HG03064 (cell line): ENCODE measurements around the gene HUNK.
"Not testable (repeated sequence)": the region's sequence is repeated elsewhere in the genome, so short reads cannot be mapped to it uniquely, and the experiment has no call there.

Experiments used
- ATAC-seq: cut with Tn5 transposase; IDR thresholded peaks from one replicate; pipeline ENCODE4 v1.9.1; 2021; ENCODE audit warnings: low read depth; ENCODE audit not compliant: unreplicated experiment

HUNK gene

DNA sequence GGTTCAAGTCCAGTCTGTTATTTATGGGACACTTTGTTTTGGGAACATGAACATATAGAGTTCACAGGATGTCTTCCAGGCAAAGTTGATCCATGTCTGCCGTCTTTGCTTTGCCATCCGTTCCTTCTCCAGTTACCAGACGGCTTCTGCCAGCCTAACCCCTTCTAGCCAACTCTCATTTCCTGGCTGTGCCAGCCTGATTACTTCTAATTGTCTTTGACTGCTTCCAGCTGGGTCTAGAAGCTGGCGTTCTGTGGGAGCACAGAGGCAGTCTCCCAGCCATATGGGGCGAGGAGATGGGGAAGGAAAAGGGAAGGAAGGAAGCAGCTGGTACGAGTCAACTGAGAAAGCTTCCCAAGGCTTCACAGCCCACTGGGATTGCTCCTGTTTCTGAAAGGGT is 3.1 kb upstream of the HUNK start:
- no peak for ATAC-seq

DNA sequence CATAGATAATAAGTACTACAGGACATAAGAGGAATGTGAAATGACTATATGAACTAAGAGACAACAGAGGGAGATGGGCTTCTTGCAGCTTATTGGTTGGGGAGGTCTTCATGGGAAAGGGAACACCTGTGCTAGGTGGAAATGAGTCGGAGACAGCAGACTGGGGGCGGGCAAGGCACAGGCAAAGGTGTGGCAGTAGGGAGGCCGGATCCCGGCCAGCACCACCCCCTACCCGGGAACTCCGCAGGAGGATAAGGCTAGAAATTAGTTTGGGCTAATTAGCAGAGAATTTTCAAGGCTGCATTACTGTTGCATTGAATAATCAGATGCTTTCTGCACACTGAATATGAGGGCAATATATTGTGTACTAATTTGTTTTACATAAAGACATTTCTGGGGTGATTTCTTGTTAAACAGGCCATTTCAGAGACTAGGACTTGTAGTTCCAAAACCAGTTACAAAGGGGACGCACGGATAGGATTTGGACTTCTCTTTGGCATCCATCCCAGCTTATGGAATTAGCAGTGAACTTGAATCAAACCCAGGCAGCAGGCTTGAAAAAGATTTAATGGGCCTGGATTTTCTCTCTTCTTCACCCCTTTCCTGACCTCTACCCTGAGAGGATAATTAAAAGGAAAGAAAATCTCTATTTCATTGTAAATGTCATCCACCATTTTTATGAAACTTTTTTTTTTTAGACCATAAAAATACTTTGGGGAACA is 2.2 kb upstream of the HUNK start:
- no peak for ATAC-seq

DNA sequence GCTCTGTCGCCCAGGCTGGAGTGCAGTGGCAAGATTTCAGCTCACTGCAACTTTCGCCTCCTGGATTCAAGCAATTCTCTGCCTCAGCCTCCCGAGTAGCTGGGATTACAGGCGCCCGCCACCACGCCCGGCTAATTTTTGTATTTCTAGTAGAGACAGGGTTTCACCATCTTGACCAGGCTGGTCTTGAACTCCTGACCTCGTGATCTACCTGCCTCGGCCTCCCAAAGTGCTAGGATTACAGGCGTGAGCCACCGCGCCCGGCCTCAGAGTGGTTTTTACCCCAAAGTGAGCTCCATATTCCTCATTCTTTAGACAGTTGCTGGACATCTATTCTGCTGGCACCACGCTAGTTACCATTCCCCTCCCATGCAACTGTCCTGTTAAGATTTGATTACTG is 1.4 kb upstream of the HUNK start:
- ATAC-seq: not testable (repeated sequence)

DNA sequence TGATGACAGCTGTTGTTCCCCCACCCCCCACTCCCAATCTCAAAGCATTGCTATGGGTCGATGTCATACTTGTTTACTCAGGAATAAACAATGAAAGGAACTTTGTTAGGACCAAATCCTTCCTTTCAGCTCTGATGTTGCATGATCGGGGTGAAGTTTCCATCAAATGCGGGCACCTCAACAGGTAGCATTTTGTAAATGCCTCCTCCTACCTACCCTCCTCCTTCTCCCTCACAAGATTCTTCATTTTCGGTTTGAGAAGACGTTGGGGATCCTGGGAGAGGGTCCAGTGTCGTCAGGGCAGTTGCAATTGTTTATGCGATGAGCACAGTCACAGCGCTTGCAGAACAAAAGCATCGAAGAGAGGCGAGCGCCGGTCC is 758 bp upstream of the HUNK start:
- ATAC-seq: no peak

DNA sequence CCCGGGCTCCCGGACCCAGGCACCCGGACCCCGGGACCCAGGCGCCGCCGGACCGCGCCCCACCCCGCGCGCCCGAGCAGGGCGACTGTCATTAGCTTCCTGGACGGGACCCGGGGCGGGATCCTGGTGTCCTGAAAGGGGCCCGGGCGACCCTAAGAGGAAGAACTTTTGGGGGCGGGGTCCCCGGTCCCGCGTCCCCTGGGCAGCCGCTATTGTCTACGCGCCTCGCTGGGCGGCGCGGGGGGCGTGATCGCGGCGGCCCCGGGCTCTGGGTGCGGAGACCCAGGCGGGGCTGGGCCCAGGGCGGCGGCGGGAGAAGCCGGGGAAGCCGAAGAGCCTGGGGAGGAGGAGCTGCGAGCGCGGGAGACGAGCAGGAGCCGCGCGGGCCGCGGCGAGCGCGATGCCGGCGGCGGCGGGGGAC is 465 bp downstream of the HUNK start:
- ATAC-seq: no peak

DNA sequence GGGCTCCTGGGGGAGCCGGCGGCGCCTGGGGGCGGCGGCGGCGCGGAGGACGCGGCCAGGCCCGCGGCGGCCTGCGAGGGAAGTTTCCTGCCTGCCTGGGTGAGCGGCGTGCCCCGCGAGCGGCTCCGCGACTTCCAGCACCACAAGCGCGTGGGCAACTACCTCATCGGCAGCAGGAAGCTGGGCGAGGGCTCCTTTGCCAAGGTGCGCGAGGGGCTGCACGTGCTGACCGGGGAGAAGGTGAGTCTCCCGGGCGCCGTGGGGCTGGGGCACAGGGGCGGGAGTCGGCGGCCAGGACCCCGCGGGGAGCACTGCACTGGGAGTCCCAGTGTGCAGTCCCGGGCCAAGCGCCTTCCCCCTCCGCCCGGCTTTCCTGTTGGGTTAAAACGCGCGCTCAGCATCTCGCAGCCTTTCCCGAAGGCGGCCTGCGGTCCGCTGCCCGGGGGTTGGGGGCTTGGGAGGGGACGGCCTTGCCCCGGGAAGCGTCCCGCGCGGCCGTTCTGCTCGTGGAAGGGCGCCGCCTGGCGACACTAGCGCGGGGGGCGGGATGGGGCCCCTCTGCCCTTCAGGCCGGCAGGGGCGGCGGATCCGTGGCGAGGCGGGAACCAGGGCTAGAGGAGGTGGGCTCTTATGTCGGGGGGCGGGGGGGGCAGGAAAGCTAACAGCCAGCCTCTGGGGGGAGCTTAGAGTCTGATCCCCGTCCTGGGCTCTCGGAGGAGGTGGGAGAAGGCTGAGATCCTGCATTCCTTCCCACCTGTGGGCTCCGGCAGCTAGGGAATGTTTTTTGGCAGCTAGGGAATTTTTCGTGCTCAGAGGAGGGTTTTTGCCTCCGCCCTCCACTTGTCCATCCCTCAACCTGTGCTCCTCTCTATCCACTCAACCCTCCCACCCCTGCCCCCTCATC is 1.1 kb downstream of the HUNK start:
- no peak for ATAC-seq

DNA sequence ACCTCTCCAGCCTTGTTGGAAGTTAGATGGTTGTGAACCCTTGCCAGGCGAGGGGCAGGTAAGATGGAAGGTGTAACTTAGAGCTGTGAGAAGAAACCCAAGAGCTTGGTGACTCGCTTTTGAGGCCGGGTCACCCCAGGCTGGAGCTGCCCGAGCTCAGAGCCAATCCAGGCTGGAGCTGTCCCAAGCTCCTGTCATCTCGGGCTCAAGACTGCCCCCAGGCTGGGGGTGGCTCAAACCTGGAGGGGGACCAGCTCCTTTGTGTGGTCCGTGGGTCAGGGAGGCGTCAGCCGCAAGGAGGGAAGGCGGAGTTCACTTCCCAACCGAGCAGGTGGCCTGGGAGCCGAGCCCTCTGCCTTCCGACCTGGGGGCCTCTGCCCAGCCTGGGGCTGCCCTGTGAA is 2.0 kb downstream of the HUNK start:
- ATAC-seq: no peak

DNA sequence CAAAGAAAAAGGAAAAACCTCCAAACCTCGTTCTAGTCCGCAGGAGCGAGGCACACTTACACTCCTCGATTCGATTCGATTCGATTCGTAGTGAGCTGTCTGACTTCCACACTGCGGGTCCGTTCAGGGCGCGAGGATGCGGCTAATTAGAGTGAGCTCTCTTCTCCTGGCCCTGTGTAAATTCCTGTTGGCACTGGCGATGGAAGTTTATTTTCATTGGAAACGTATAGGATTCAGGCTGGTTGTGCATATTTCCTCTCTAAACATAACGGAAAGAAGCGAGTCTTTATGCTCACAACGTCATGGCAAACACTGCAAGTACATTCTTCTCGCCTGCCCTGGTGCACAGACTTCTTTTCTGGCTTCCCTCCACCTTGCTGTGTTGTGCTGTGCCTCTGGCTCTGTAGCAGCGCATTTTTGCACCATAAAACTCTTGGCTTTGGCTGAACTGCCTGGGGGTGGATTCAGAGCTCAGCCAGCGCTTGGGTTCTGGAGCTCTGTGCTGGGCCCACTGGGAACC is 2.7 kb downstream of the HUNK start:
- ATAC-seq: no peak

DNA sequence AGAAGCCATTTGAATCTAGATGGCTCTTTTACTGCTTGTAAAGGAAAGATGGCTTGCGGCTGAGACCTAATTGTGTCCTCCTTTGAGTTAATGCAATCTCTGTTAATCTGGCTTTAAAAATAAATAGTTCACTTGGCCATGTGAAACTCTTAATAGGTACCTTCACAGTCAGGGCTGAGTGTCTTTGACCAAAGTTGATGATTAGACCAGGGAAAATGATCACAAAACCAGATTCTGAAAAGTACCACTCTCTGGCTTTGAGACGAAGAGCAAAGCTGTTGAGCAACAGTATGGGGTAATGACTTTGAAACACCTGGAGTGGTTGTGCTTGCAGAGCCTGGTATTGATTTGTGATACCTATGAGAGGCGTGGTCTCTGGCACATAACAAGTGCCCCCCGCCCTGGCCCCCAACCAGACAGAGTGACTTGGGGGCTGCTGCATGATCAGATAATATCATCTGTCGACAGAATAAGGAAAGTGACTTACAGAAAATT is 4.7 kb downstream of the HUNK start:
- ATAC-seq: no peak

DNA sequence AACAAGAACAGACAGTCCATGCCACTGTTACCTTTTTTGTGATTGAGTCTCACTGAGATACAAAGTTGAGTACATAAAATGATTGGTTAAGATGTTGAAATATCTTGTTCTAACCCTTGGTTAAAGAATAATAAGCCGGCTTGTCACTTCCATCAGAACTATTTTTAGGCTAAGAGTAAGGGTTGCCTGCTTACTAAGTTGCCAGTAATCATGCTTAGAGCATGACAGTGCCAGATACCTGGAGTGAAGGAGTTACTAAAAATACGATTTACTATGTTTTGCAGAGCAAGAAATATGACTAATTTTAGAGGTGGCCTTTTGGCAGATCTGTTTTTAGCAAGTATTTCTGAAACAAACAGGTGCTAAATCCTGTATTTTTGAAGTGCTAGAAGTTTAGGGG is 6.0 kb downstream of the HUNK start:
- no peak for ATAC-seq

DNA sequence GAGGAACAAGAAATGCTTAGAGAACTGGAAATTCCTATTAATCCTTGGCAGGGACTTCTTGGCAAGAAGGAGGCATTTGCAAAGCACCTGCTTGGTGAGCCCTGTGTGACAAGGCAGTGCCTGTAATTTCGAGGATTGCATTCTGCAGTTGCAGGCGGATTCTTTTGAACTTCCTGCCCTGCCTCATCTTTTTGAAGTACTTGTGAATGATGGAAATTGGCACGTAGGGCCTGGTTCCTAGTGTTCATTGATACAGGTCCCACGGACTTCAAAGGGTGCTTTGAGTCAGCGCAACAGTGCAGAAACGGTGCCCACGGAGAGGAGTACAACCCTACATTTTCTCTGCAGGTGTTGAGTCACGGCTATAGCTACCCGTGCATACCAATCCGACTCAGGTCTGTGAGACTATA is 6.4 kb downstream of the HUNK start:
- ATAC-seq: no peak

DNA sequence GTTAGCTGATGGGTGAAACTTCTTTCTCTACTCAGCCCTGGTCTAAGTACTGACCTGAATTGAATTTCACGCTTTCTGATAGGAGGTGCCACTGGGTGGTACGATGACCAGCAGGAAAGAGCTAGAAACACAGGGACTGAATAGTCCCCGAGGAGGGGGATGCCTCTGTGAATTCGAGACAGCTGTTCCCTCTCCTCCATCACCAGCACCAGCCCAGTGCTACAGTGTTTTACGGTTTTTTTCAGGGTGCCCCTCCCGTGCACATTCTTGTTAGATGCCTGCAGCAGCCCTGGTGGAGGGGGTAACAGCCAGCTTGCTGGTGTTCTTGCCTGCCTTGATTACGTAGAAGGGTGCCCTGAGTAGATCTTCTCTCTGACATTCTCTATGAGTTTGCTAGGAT is 7.1 kb downstream of the HUNK start:
- ATAC-seq: no peak

DNA sequence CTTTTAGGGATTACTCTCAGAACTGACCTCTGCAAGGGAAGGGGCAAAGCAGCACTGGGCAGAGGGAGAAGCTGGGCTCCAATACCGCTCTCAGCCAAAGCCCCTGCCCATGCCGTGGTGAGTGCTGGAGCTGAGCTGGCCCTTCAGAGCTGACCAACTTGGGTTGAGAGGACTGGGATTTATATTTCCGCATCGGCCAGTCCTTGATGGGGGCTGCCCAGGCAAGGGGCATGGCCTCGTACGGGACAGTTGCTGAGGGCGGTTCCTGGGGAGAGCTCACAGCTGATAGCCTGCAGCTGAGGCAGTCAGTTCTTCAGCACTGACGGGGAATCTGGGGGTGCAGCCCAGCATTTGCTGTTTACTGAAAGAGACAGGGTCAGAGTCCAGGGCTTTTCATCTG is 8.0 kb downstream of the HUNK start:
- ATAC-seq: no peak

DNA sequence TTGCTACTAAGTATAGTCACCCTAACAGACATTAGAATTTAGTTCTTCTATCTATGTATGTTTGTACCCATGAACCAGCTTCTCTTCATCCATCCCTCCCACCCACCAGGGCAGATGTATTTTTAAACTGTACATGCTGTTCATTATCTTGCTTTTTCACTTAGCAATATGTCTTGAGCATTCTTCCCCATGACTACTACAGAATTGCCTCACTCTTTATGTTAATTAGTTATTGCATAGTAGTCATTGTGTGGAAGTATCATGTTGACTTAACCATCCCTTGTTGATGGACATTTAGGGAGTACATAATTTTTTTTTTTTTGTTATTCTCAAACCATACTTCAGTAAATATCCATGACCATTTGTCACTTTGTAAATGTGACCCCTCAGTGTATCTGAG is 9.9 kb downstream of the HUNK start:
- no peak for ATAC-seq

DNA sequence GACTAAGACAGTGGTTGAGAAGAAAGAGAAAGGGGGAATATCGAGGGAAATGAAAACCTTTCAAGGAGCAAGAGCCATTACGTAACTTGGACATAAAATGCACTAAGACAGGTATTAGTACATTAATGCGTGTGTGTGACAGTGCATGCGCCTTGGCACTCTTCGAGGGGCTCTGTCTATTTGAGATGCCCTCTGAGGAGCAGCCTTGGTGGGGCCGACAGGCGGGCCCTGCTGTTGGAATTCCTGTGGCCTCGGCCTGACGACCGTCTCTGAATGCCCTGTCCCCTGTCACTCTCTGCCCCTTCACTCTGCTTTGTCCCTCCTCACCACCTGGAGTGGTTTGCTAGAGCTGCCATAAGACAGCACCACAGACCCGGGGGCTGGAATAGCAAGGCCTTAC is 12.3 kb downstream of the HUNK start:
- ATAC-seq: no peak

DNA sequence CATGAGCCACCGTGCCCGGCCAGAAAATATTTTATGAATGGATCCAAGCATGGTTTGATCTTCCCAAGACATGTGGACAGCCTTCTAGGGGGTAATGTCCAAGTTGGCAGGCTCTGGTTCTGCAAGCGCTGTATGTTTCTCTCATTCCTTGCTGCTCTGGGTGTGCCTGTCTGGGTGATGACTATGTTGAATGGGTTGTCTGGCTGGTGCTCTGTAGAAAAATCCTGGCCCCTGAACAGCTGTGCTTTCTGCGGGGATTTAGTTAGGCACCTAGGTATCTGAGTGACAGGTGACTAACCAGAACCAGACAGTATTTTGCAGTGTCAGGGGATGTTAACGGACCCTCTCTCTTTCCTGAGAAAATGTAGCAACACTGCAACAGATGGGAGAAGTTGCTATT is 14.1 kb downstream of the HUNK start:
- no peak for ATAC-seq

DNA sequence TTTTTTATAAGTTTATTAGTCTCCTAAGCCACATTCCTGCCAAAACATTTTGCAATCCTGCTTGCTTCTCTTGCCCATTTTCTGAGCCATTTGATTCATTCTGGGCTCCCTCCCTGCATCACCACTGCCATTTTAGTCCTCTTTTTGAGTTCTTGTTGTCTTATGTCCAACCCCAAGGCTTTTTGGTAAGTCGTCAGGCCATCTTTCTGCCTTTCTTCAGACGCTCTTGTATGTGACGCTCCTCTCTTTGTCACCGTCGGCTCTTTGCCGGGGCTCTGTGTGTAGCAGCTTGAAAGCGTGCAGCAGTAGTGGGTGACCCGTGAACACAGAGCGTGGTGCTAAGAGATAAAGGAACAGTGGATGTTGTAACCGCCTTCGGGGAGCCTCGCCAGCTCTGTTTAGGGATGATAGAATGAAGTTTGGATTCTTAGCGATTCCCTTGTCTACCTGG is 14.6 kb downstream of the HUNK start:
- ATAC-seq: no peak

DNA sequence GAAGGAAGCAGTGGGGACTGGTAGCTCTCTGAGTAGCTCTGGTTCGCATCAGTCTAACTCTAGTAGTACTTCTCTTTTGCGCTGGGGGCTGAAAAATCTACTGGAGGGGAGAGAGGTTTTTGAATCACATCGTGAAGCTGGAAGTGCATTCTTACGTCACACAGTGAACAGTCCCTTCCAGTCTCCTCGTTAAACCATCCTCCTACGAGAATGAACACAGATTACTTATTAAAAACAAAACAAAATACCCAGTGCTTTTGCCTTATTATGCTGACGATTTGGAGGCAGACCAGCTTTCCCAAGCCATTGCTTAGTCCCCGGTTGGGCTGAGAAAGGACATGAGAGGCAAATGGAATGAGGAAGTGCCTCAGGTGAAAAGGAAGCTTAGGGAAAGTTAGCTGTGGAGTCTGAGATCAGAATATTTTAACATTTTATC is 16.1 kb downstream of the HUNK start:
- no peak for ATAC-seq

DNA sequence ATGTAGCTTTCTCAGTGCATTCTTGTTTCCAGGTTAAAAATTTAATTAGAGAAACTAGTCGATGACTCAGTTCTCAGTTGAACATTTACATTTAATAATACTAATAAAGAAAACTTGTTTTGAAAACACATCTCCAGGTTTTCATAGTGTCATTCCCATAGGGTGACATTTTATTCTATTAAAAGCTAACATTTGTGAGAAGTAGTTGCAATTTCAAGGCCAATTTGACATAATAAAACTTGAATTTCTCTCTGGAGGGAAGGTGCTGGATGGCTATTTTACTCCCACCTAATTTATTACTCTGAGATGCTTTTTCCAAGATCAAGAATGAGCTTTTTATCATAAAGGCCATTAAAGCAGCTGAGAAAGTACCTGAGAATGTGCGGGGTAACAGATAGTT is 16.6 kb downstream of the HUNK start:
- no peak for ATAC-seq

DNA sequence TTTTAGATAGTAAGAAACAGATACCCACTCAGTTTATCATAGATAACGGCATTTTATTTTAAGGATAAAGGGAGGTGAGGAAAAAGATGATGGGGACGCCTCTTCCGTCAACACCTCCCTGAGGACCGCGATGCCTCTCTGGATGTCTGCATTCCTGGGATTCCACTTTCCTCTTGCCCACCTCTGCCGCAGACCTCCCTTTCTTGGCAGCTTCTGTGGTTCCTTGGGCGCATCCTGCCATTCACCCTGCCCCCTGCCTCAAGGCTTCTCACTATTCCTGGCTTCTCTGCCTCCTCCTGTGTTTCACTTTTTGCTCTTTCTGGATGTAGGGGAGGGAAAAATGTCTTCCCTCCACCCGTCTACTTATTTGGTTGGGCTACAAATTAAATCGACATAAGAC is 19.9 kb downstream of the HUNK start:
- no peak for ATAC-seq

DNA sequence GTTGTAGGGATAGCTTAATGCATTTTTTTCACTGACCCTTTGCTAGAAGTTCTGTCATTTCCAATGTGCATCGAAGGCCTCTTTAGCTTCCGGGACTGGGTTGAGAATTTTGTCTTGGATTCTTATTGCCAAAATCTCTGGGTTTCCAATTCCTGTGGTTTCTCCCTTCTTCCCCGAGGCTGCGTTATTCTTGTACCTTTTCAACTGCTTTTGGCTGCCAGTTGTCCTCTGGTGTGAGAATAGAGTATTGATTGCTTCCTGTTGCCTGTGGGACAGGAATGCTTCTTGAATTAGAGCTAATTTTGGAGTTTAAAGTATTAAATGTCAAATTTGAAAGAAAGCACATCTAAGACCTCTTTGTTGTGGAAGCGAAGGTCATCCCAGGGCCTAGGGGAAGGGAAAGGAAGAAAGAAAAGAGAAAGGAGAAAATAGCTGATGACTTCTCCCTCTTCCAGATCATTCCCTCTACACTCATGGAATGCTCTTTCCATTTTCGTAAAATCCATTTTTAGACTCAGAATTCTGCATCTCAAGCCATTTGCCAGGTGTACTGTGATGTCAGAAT is 21.1 kb downstream of the HUNK start:
- no peak for ATAC-seq
